Stimulated activated CD4-positive, alpha-beta T cell treated with anti-CD3 and anti-CD28 coated beads, Interleukin-1b, Interleukin-23, amount 100 ng/mL, for 4 hours (primary cell): Measurements from ENCODE around the gene COL26A1.
A peak's percentile ranks its signal among the peaks of the same experiment; 100 is the strongest.

Experiments used
- DNase-seq, 2 donors: peaks; one replicate each; pipeline ENCODE4 v3.0.0-alpha.2; 2020; ENCODE audit warnings: low read depth in 2 of 2

COL26A1 gene

DNA sequence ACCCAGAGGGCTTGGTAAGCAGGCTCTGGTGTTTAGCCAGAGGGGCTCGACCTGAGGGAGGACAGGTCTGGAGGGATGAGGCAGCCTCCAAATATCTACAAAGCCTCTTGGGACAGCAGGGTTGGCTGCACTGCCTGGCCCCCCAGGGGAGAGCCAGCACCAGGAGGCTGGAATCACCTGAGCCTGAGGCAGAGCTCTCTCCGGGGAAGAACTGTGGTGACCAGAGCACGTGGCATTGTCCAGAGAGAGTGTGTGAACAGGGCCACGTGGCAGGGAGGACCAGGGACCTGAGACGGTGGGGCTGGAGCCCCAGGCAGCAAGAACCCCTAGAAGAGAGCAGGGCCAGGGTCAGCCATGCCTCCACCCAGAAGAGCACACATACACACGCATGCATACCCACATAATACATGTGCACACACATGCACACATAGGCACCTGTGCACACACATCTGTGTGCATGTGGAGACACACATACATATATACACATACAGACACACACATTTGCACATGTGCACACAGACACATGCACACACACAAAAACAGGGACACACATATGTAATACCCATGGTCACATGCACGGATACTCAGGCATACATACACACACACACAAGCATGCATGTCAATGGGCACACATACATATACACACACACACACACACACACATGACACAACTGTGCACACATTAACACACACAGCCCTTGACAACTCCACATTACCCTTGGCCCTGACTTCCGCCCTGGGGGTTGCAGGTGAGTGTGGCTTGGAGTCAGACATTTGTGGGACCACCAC lies 171.5 kb downstream of the COL26A1 start:
- no peak for DNase-seq

DNA sequence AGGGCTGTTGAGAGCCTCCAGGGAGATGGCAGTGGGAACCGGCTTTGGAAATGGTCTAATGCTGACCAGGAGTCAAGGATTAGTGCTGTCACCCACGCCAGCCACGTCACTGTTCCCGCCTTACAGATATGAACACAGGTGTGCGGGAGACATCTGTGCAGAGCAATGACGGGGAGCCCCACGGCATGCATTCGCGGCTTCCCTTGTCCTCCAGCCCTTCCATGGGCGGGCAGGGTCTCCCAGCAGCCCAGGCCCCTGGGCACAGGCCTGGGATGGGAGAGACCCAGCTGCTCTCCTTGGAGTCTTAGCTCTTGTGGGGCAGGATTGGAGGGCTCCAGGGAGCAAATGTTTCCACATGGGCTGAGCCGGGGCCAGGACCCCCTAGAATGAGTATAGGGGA lies 172.2 kb downstream of the COL26A1 start:
- DNase-seq: no peak

DNA sequence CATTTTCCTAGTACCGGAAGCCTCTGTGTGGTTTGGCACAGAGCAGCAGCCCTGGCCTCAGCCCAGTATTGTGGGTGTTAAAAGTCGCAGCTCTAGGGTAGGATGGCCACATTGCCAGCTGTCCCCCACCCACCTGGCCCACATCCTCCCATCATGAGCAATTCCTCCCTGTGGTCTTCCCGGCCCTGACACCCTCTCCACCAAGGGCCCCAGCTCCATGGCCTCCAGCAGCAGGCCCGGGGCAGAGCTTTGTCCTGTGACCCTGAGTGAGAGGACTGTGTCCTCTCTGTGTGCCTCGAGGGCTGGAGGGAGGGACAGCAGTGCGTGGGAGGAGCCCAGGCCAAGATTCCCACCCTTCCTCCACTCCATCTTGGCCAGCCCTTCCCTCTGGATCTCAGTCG lies 172.7 kb downstream of the COL26A1 start:
- DNase-seq: no peak

DNA sequence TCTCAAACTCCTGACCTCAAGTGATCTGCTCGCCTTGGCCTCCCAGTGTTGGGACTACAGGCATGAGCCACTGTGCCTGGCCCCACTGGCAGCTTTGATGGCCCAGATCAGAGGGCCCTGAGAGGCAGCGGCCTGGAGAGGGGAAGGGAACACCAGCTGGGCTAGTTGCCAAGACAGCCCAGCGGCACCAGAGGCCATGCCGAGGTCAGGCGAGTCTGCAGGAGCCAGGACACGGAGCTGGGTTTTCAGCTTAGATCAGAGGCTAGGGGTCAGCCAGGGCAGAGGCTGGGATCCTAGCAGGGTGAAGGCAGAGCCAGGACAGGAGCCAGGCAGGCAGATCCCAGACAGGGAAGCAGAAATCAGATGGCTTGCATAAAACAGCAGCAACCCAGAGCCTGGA lies 173.6 kb downstream of the COL26A1 start:
- DNase-seq: no peak

DNA sequence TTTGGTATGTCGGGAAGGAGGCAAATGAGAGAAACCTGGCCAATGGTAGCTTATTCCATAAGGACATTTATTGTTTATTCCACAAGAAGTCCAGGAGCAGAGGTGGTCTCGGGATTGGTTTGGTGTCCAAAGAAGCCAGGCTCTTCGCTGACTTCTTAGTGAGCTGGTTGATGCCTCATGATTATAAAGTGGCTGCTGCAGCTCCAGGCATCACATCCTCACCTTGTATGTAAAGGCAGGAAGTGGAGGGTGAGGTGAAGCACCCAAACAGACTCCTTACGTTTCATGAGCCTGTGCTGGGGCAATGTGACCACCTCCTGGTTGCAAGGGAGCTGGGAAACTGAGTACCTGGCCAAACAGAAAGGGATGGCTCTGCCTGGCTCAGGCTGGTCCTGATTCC lies 174.0 kb downstream of the COL26A1 start:
- DNase-seq: no peak

DNA sequence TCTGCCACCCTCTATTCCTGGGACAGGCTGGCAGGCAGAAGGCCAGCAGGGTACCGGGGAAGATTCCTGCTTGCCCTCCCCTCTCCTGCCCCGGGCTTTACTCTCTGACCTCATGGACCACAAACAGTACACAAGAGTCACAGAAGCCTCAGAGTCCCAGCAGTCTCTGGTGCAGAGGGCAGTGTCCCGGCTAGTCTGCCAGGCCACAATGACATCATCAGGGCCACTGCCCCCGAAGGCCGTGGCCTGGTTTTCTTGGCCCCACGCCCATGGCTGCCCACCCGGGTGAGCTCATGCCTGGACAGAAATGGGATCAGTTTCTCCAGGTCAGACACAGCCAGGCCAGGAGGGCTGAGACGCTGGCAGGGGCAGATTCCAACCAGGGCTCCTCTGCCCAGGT lies 174.5 kb downstream of the COL26A1 start:
- no peak for DNase-seq

DNA sequence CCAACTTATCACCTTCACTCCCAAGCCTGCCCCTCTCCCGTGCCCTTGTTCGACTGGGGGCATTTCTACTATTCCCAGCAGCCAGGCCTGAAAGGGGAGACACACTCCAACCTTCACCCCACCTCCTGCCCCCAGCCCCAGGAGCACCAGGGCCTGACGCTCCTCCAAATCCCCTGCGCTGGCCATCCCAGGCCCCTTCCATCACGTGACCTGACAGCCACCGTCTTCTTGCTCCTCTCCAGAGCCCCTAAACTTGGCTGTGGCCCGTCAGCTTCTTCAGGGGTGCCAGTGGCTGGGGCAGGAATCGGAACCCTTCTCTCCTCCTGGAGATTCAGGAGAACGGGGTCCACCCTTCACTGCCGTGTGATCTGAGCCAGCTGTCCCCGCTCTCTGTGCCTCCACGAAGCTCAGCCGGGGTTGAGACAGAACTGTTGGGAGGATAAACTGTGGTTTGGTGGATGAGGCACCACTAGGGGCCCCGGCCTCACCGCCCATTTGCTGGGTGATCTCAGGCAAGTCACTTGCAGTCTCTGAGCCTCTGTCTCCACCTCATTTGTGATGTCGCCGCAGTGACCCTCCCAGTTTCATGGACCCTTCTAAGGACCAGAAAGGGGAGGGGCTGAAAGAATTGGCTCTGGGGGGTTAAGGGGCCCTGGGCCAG lies 175.4 kb downstream of the COL26A1 start:
- DNase-seq: no peak

DNA sequence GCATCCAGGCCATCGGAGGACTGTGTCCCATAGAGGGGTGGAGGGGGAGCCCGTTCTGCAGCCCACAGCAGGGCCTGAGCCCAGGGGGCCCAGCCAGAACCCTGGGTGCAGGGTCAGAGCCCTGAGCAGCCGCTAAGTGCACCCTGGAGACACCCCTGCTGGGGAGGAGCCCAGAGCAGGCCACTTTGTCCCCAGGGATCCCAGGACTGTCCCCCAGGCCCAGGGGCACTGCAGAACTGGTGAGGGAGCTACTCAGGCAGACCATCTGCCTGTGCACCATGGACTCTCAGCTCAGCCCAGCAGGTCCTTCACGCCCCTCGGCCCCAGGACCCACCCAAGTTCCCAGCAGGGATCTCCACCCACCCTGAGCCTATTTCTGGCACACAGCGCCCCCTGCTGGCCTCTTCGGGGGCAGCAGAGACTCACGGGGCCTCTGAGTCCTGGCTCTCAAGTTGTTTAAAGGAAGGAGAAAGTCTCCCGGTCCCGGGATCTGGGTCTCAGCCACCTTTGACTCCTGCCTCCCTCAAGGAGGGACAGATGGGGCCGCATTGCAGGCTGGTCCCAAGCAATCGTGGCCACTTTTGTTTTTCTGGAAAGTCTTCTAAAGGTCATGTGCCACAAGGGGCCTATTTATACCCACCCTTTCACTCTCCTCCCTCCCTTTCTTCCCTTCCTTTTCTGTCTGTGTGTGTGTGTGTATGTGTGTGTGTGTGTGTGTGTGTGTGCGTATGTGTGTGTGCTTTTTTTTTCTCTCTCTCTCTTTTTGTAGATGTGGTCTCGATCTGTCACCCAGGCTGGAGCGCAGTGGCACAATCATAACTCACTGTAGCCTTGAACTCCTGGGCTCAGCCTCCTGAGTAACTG lies 176.2 kb downstream of the COL26A1 start:
- peak; percentile 28 to 55 for DNase-seq

DNA sequence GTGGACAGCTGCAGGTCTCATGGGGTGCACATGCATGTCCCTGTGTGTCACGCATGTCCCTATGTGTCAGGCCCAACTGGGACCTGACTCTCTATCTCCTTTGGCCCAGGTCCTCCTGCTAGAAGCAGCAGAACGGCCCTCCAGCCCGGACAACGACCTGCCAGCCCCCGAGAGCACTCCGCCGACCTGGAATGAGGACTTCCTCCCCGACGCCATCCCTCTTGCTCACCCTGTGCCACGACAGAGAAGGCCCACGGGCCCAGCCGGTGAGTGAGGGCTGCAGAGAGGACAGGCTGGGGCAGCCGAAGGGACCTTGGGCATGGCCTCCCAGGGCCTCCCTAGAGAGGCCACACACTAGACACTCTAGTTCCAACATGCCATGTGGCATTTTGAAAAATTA lies 177.1 kb downstream of the COL26A1 start:
- DNase-seq: no peak

DNA sequence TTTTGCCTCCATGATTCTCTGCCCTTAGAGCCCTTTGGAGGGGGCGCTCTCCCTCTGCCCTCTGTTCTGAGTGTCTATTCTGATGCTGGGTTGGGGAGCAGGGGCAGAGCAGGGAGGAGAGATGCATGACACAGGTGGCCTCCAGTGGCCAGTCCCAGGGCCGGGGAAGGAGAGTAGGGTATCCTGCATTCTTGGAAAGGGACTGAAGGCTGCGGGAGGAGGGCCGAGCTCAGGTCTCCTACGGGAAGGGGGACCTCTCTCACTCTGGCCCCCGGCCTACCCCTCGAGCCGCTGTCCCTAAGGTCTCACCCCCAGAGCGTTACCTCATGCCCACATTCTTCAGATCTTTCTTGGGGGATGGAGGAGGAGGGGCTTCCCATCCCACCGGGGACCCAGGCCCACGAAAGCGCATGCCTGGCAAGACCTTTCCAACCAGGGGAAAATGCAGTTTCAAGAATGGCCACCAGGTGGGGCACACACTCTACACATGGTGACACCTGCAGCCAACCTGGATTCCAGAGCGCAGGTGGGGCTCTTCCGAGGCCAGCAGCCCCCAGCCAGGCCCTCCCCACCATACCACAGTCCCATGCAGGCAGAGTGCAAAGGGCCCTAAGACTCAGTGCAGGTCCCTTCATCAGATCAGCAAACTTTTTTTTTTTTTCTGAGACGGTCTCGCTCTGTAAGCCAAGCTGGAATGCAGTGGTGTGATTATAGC lies 180.0 kb downstream of the COL26A1 start:
- DNase-seq: peak; percentile 72 to 73

DNA sequence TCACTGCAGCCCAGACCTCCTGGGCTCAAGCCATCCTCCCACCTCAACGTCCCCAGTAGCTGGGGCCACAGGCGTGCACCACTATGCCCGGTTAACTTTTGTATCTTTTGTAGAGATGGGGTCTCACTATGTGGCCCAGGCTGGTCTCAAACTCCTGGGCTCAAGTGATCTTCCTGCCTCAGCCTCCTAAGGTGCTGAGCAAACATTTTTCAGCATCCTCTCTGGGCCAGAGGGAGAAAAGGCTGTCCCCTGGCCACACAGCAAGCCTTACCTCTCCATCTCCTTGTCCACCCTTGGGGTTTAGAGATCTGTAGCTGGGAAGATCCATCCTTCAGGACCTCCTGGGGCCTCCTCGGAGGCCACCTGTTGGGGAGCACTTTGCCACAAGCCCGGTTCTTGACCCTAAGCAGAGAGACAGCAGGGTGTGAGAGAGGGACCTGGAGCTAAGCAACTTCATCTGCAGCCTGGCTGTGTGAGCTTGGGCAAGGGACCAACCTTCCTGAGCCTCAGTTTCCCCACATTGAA lies 180.6 kb downstream of the COL26A1 start:
- no peak for DNase-seq

DNA sequence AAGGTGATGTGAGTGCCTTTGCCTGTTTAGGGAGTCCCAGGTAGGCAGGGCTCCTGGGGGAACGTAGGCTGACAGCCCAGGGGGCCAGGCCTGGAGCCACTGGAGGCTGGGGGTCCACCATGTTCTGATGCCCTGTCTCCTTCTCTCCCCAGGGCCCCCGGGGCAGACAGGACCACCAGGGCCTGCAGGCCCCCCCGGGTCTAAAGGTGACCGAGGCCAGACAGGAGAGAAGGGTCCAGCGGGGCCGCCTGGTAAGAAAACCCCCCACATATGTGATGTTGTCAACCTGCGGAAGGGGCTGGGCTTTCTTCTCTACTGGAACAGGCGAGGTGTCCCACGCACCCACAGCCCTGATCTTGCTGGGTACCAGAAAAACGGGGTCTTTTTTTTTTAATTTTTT lies 181.2 kb downstream of the COL26A1 start:
- DNase-seq: no peak

DNA sequence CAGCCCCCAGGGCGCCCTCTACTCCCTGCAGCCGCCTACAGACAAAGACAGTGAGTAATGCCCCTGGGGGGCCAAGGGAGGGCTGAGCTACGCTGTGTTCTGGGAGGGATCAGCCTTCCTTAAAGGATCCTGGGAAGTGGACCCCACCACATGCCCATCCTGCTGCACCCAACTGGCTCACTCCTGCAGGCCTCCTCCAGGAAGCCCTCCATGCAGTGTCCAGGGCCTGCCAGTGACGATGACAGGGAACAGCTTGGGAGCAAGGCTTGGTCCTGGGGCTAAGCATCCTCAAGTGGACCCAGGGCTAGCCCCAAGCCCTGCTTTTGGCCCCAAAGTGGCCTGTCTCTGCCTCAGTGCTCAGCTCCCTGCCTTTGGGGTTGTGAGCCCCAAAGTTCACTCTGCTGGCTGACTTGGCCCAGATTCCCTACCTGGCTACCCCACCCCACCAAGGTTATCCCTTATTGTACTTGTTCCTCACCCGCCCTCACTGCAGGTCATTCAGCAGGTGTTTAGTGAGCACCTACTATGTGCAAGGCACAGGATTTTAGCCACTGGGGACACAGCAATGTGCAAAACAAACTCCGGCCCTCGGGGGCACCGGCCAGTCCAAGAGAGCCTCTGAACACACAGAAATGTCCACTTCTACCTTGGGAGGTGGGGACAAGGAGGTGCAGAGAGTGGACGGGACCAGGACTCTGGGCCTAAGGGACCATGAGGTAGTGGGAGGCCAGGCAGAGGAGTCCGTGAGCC lies 182.9 kb downstream of the COL26A1 start:
- DNase-seq: no peak

DNA sequence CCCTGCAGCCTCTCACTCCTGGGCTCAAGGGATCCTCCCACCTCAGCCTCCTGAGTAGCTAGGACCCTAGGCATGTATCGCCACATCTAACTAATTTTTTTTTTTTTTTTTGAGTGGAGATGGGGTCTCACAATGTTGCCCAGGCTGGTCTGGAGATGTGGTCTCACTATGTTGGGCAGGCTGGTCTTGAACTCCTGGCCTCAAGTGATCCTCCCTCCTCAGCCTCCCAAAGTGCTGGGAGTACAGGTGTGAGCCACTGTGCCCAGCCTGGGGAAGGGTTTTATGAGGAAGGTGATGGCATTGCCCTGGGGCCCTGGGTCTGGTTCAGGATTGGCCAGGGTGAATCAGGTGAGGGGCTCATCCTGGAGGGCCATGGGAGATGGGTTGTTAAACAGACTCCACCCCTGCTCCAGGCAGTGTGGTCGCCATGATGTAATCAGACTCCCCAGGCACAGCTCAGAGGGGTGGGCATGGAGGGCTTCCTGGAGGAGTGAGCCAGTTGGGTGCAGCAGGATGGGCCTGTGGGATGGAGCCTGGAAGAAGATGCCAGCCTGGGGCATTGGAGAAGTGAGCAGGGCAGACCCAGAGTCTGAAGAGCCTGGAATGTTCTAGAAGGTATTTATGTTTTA lies 183.7 kb downstream of the COL26A1 start:
- DNase-seq: no peak

DNA sequence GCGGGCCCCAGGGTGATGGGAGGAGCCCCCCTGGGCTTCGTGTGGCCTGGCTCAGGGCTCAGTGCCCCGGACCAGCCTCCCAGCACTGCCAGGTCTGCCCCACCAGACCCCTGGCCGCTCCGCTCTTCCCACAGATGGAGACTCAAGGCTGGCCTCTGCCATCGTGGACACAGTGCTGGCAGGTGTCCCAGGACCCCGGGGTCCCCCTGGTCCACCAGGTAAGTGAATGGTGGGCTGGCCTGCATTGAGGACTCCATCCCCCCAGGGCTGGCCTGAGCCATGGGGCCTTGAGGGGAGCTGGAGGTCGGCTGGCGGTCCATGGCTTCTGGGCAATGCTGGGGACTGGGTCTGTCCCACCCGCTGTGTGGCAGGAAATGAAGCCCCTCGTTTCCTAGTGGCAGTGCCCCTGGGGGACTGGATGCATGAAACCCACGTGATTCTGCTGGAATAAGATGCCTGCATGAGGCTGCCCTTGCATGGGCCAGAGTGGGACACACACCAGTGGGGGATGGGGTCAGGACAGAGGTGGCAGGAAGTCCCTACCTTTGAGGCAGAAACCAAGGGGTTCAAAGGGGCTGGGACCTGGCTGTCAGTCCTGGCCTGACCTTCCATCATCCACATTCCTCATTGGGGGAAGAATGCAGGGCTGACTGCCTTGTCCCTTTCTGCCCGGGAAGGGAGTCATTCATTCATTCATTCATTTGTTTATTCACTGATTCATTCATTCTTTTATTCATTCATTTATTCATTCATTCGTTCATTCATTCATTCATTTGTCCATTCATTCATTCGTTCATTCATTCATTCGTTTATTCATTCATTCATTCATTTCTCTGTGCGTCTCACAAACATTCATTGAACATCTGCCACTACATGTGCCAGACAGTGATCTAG lies 184.6 kb downstream of the COL26A1 start:
- DNase-seq: no peak

DNA sequence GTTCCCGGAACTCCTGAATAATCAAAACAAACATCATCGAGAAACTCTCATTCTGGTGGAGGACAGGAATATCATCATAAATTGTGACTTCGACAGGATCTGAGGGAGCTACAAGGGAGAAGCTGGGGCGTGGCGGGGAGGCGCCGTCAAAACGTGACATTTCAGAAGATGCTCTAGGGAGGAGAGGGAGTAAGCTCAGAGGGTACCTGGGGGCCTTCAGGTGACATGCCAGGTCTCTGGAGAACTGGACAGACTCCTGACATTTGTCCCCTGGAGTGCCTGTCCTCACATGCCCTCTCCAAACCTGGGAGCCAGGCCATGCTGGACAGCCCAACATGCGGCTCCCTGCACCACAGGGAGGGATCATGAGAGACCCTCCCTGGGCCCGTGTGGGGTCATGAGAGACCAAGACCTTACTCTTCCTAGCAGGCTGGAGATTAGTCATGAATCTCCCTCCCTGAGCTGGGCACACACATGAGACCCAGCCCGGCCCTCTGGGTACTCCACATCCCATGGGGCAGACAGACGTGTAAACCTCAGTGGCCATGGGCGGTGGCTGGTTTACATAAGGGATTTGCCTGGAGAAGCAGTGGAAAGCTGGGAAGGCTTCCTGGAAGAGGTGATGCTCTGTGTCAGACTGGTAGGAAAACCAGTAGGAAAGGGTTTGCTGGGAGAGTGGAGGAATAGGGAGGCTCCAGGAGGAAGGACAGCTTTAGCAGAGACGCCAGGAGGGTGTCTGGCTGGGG lies 185.4 kb downstream of the COL26A1 start:
- no peak for DNase-seq

DNA sequence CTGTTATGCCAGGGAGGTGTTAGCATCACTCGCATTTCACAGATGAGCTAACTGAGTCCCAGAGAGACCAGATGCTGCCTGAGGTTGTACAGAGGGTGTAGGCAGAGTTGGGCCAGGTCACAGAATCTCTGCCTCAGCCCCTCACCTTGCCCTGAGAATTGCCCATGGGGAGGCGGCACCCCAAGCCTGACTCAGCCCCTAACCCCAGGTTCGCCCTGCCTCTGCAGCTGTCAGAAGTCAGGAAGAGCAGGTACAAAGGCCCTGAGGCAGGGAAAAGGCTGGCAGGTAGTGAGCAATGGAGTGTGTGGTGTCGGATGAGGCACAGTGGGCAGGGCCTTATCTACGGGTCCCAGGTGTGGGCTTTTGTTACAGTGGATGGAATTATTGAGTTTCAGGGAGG lies 187.1 kb downstream of the COL26A1 start:
- DNase-seq: no peak

DNA sequence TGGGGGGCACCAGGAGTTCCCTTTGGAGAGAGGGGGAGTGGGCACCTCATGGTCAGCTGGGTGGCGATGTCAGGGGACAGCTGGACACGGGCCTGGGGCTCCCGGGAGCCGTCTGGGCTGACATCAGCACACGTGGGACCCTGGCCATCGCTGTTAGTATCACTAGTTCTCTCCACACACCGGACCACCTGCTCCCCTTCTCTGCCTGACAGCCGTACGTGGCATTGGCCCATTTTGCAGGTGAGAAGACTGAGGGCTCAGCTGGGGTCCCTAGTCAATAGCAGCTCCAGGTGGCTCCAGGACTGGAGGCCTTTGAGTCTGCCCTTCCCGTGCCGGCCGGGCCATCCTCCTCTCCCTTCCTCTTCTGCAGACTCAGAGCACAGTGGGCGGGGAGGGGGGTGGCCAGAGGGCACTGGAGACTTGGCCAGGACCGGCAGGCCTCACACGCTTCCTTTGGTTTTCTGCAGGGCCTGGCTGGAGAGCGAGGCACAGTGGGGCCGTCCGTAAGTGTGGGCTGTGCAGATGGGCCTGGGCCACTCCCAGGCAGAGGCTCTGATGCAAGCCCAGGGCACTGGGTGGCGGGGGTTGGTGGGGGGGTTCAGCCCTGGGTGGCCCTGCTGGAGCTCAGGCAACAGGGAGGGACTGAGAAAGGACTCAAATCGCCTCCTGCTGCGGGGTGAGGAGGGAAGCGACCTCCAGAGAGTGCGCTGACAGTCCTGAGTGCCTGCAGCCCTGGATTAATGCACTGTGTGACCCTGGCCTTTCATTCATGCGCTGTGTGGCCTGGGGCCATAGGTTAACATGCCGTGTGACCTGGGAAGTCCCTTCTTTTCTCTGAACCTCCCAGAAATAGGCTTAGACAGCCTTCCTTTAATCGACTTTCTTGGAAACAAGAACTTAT lies 188.2 kb downstream of the COL26A1 start:
- no peak for DNase-seq
